ENCODE results near the gene SHTN1. TPM values are rescaled to one million over a fixed set of nuclear protein-coding genes. Genes with fewer than 3 reads are reported as not detected.

The SHTN1 gene
- total RNA-seq, result 10 to 100 TPM; 24.7 to 37.1 TPM

- DNase-seq (peak; percentile 96 to 97 (median 96)), ATAC-seq (peak; percentile 96)
- Histone ChIP-seq H3K27ac (peak within 1 kb of the TSS; percentile 96 to 99 (median 99)), H3K36me3 (replicated peaks in 1 of 2; ENCODE audit: insufficient read depth in 1 of 2, low read depth in 2 of 2) (no peaks in the 10 kb centered on the region), H3K9me3 (no peaks in the 10 kb centered on the region), H3K4me1 (peaks cover 31% of the 10 kb centered on the region), H3K4me3 (peak within 1 kb of the TSS; percentile 36 to 71), H3K27me3 (no peaks in the 10 kb centered on the region)
- intact Hi-C loops (cut with DNase I), result no loop called here
- 0 to 1% methylated on average over 8 to 35 of the region's 46 CpGs for WGBS, 2 donors
- TF ChIP-seq CTCF (IDR thresholded peaks at IDR 0.05) (no peak), POLR2A (IDR thresholded peaks at IDR 0.05) (peak; percentile 91 to 96 (median 95))
Observed at GRCh38 chr10:117005026-117005526, at the start of gene SHTN1. Gene SHTN1, minus strand, starts transcription at chr10:117005187. Its CDS starts 108 bp downstream, at chr10:117005079.

GRCh38 chr10:117053482-117053881 lies 48.5 kb upstream of the SHTN1 start:
- intact Hi-C loops (cut with DNase I), result no loop called here
- TF ChIP-seq POLR2A (IDR thresholded peaks at IDR 0.05) (no peak), CTCF (IDR thresholded peaks at IDR 0.05) (no peak)
- no peak for ATAC-seq
- H3K9me3 ChIP-seq, result no peaks in the 10 kb centered on the region
- no peak overlapping the region for H3K4me3 ChIP-seq
- DNase-seq, result no peak
- H3K36me3 ChIP-seq (replicated peaks in 1 of 2; ENCODE audit: insufficient read depth in 1 of 2, low read depth in 2 of 2), result no peaks in the 10 kb centered on the region
- no peaks in the 10 kb centered on the region for H3K27me3 ChIP-seq
- no peak overlapping the region for H3K27ac ChIP-seq
- WGBS, 2 donors, result 75 to 81% methylated on average over 1 of the region's 1 CpG
- no peaks in the 10 kb centered on the region for H3K4me1 ChIP-seq

- intact Hi-C loops (cut with DNase I), result no loop called here
- Histone ChIP-seq H3K9me3 (no peaks in the 10 kb centered on the region), H3K4me1 (no peaks in the 10 kb centered on the region), H3K27me3 (peaks cover 0 to 4% of the 10 kb centered on the region in 2 donors), H3K27ac (no peak overlapping the region), H3K36me3 (replicated peaks in 1 of 2; ENCODE audit: insufficient read depth in 1 of 2, low read depth in 2 of 2) (no peaks in the 10 kb centered on the region), H3K4me3 (no peak overlapping the region)
- WGBS, 2 donors, result 37 to 49% methylated on average over 2 of the region's 2 CpGs
- no peak for ATAC-seq
- TF ChIP-seq POLR2A (IDR thresholded peaks at IDR 0.05), result no peak
- TF ChIP-seq CTCF (IDR thresholded peaks at IDR 0.05), result no peak
- no peak for DNase-seq
Observed at GRCh38 chr10:117047947-117048346, 43.0 kb upstream of the SHTN1 start.

GRCh38 chr10:117016266-117016665 lies 11.3 kb upstream of the SHTN1 start:
- Histone ChIP-seq H3K27ac (no peak overlapping the region), H3K4me3 (no peak overlapping the region), H3K36me3 (replicated peaks in 1 of 2; ENCODE audit: insufficient read depth in 1 of 2, low read depth in 2 of 2) (no peaks in the 10 kb centered on the region), H3K4me1 (no peaks in the 10 kb centered on the region), H3K9me3 (no peaks in the 10 kb centered on the region), H3K27me3 (no peaks in the 10 kb centered on the region)
- no peak for DNase-seq
- WGBS, 2 donors, result 91 to 95% methylated on average over 8 of the region's 8 CpGs
- ATAC-seq, result no peak
- no peak for TF ChIP-seq CTCF (IDR thresholded peaks at IDR 0.05)
- intact Hi-C loops (cut with DNase I), result no loop called here

GRCh38 chr10:117014835-117015234 lies 9.8 kb upstream of the SHTN1 start:
- Histone ChIP-seq H3K4me1 (no peaks in the 10 kb centered on the region), H3K36me3 (replicated peaks in 1 of 2; ENCODE audit: insufficient read depth in 1 of 2, low read depth in 2 of 2) (no peaks in the 10 kb centered on the region), H3K9me3 (no peaks in the 10 kb centered on the region), H3K27ac (no peak overlapping the region), H3K4me3 (no peak overlapping the region), H3K27me3 (no peaks in the 10 kb centered on the region)
- intact Hi-C loops (cut with DNase I), result no loop called here
- ATAC-seq (no peak), DNase-seq (no peak)
- no peak for TF ChIP-seq POLR2A (IDR thresholded peaks at IDR 0.05)
- TF ChIP-seq CTCF (IDR thresholded peaks at IDR 0.05), result no peak
